GM21515 (cell line): ENCODE results near the gene L1CAM.

Experiments used
- ATAC-seq: cut with Tn5 transposase; IDR thresholded peaks from one replicate; pipeline ENCODE4 v1.9.1; 2021; ENCODE audit not compliant: unreplicated experiment

Gene L1CAM

GRCh38 chrX:153866302-153867019 is 19.5 kb downstream of the L1CAM start:
- ATAC-seq: no peak

- ATAC-seq: no peak
Observed at GRCh38 chrX:153865685-153866084, 20.3 kb downstream of the L1CAM start.

GRCh38 chrX:153865321-153865580 is 20.7 kb downstream of the L1CAM start:
- no peak for ATAC-seq

- ATAC-seq: no peak
Observed at GRCh38 chrX:153864561-153865320, 21.2 kb downstream of the L1CAM start.

GRCh38 chrX:153864101-153864500 is 21.9 kb downstream of the L1CAM start:
- ATAC-seq: no peak

- no peak for ATAC-seq
Observed at GRCh38 chrX:153863251-153863991, 22.6 kb downstream of the L1CAM start.

GRCh38 chrX:153862369-153863250 is 23.4 kb downstream of the L1CAM start:
- no peak for ATAC-seq

GRCh38 chrX:153861733-153862310 is 24.2 kb downstream of the L1CAM start:
- ATAC-seq: no peak

- ATAC-seq: no peak
Observed at GRCh38 chrX:153861151-153861550, 24.8 kb downstream of the L1CAM start.

GRCh38 chrX:153857348-153857903 is 28.5 kb downstream of the L1CAM start:
- no peak for ATAC-seq

GRCh38 chrX:153854702-153855101 is 31.3 kb downstream of the L1CAM start:
- no peak for ATAC-seq

- ATAC-seq: no peak
Observed at GRCh38 chrX:153853902-153854267, 32.1 kb downstream of the L1CAM start.

- ATAC-seq: no peak
Observed at GRCh38 chrX:153853180-153853901, 32.6 kb downstream of the L1CAM start.

GRCh38 chrX:153851981-153852380 is 34.0 kb downstream of the L1CAM start:
- no peak for ATAC-seq

GRCh38 chrX:153848325-153848724 is 37.6 kb downstream of the L1CAM start:
- ATAC-seq: no peak

GRCh38 chrX:153845842-153846241 is 40.1 kb downstream of the L1CAM start:
- no peak for ATAC-seq

- ATAC-seq: no peak
Observed at GRCh38 chrX:153845195-153845594, 40.8 kb downstream of the L1CAM start.

- ATAC-seq: no peak
Observed at GRCh38 chrX:153844509-153845082, 41.4 kb downstream of the L1CAM start.

- no peak for ATAC-seq
Observed at GRCh38 chrX:153836921-153837320, 49.1 kb downstream of the L1CAM start.
